Stimulated activated CD8-positive, alpha-beta memory T cell treated with anti-CD3 and anti-CD28 coated beads, Interleukin-7, amount 100 ng/mL, for 1 hour (primary cell): ENCODE measurements around the gene COL4A1.
"Not testable (repeated sequence)": the region's sequence is repeated elsewhere in the genome, so short reads cannot be mapped to it uniquely, and the experiment has no call there.

Experiments
- DNase-seq, 2 donors: peaks; one replicate each; pipeline ENCODE4 v3.0.0-alpha.2; 2020; ENCODE audit warnings: low read depth in 2 of 2

COL4A1 gene

DNA sequence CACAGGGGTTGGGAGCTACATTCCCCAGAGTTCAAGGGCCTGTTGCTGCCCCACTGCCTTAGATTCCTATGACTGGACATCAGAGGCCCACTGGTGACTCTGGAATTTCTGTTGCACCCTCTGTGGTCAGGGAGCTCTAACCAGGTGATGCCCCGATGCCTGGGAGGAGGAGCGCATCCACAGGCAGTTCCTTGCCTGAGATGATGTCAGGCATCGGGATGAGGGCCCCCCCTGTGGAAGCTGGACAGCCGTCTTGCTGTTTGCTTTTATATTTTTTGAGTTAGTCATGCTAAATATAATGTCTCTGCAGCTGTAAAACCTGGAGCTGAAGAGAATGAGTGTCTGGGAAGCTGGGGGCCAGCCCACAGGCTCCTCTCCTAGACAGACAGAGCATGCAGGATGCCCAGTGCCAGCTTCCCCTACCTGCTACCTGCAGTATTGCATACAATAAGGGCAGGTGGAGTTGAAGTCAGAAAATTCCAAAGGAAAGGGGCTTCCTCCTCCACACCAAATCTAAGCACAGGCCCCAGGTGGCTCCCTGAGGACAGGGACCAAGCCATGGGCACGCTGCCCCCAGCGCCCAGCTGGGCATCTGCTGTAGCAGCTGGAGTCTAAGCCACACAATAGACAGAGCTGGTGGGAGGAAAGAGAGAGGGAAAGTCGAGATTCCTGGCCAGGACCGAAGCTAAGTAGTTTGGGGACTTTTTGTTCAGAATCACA lies 16.4 kb upstream of the COL4A1 start:
- no peak for DNase-seq

- no peak for DNase-seq
Observed at GRCh38 chr13:110322828-110323171, 15.8 kb upstream of the COL4A1 start.

GRCh38 chr13:110322126-110322827 lies 15.3 kb upstream of the COL4A1 start:
- no peak for DNase-seq

DNA sequence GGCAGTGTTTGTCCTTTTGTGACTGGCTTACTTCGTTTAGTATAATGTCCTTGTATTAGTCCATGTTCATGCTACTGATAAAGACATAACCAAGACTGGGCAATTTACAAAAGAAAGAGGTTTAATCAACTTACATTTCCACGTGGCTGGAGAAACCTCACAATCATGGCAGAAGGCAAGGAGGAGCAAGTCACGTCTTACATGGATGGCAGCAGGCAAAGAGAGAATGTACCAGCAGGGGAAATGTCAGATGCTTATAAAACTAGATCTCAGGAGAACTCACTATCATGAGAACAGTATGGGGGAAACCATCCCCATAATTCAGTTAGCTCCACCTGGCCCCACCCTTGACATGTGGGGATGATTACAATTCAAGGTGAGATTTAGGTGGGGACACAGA lies 14.6 kb upstream of the COL4A1 start:
- not testable (repeated sequence) for DNase-seq

DNA sequence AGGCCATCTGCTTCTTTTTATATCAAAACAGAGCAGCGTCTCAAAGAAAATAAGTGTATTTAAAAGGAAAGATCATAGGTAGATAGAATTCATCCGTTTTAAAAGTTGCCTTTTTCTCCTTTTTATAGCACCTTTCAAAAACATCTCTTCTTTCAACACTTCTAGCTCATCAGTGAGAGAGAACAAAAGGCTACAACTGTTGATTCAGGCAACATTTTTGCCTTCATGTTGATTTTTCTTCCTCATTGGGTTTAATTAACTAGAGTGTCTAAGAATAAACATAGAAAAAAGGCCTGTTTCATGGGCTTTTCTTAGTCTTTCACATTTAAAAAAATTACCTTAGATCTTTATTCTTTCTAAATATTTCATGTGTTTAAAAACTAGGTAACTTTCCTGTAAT lies 13.7 kb upstream of the COL4A1 start:
- no peak for DNase-seq

GRCh38 chr13:110319774-110320509 lies 13.0 kb upstream of the COL4A1 start:
- DNase-seq = no peak

- no peak for DNase-seq
Observed at GRCh38 chr13:110319397-110319773, 12.4 kb upstream of the COL4A1 start.

DNA sequence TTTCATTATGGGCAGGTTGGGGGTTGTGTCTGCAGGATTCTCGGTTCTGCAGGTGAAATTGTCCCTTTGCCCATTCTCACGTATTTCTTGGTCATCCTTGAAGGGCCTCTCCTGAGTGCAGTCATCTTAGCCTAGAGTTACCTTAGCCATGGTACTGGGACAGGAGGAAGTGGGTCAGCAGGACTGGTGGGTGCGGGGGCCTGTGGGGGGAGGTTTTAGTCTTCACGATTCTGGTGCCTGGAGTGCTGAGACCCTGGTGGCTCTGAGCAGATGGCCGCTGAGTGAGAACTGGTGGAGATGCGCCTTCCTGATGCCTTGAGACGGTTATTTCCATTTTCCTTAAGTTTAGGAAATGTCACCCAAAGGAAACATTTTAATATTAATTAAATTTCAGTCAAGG lies 12.0 kb upstream of the COL4A1 start:
- no peak for DNase-seq

GRCh38 chr13:110317496-110318195 lies 10.7 kb upstream of the COL4A1 start:
- no peak for DNase-seq

DNA sequence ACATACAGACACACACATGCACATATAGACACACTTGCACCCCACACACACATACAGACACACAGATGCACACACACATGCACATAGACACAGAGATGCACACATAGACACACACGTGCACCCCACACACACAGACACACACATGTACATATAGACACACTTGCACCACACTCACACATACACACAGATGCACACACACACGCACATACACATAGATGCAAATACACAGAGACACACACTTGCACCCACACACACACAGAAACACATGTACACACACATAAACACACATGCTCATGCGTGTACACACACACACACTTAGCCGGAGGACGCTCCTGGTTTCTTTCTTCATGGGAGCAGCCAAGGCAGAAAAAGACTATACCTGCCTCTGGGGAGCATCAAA lies 10.1 kb upstream of the COL4A1 start:
- DNase-seq = no peak

- DNase-seq = no peak
Observed at GRCh38 chr13:110316196-110316595, 9.2 kb upstream of the COL4A1 start.

DNA sequence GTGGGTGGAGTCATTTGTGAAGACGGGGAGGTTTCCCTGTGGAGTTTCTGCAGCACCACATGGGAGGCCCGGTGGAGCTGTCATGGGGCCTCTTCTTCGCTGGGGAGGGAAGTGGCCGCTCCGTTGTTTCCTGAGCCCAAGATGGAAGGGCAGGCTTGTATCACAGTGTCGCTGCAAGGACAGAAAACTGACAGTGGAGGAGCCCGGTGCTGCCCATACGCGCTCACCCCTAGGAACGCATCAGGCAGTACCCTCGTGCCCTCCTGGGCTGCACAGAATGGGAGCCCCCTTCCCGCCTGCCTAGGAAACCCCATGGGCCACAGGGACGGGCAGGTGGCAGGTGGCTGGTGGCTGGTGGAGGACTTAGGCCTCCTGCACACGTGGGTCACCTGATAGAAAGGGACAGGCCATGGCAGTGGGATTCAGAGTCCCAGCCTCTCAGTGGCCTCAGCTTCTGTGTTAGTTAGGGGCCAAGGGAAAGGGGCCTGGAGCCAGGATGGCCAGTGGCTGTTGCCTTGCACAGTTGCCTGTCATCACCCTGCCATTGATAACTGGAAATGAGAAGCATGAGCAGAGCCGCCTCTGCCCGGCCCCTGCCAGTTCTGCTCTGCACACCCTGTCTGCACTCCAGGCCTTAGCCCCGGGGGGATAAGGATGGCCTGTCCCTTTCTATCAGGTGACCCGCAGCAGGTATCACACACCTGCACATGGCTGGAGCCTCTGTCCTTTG lies 7.7 kb upstream of the COL4A1 start:
- DNase-seq = no peak

- DNase-seq = not testable (repeated sequence)
Observed at GRCh38 chr13:110313733-110314132, 6.8 kb upstream of the COL4A1 start.

GRCh38 chr13:110313261-110313660 lies 6.3 kb upstream of the COL4A1 start:
- not testable (repeated sequence) for DNase-seq

DNA sequence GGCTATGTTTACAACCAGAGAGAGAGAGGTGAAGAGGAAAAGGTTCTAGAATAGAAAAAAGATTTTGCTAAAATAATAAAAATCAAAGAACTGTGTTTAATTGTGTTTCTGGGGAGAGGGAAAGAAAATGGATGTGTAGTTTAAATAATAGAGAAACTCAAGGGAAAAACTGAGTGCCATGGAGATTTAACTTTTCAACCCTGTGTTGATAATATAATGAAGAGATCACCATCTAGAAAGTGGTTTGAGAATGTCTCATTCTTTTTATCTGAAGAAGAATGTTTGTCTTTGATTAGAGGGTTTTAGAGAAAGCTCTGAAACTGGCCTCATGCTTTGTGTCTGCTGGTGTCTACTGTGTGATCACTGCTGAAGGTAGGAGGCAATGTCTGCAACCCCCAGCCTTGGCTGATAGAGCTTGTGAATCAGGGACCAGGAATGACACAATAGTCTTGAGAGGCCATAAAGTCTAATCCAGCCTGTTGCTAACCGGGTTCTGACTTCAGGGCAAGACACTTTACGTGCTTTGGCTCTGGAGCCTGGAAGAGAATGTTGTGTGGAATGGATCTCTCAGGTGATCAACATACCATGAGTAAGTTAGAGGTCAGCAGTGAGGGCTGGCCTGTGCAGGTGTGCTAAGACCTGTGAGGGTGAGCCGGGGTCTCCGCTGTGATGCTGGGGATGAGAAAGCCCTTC lies 5.5 kb upstream of the COL4A1 start:
- DNase-seq = no peak

DNA sequence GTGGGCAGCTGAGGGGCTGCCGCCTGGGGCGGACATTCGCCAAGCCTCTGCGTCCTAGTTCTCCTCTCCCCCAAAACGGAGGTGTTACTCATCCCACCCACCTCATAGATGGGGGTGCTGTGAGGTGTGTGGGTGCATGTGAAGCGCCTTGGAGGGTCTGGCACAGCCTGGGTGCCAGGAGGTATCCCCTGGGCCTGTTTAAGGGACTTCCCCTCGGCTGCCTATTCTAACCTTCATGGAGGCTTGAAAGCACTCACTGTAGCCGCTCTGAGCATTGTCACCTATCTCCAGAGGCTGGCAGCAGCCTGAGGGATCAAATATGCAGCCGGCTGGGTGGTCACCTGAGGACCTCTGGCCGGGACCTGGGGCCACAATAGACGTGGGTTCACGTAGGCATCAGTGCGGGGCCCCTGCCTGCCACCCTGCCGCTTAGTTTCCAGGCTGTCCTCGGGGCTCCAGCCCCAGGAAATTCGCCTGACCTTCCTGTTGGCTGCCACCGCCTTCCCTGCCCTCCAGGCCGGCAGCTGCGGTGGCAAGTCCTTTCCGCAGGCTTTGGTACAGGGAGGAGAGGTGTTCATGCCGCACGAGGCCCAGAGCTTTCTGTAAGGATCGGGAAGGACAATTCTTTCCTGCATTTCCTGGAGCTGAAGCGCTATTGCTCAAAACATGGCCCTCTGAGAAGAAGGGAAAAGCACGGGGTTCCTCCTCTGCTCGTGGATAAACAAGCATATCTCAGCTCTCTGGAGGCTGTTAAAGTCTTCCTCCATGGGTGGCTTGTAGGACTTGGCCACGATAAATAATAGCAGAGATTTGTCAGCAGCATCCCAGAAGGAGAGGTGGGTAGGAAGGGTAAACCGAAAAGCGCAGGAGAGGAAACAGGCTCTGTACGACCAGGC lies 4.7 kb upstream of the COL4A1 start:
- DNase-seq = no peak

DNA sequence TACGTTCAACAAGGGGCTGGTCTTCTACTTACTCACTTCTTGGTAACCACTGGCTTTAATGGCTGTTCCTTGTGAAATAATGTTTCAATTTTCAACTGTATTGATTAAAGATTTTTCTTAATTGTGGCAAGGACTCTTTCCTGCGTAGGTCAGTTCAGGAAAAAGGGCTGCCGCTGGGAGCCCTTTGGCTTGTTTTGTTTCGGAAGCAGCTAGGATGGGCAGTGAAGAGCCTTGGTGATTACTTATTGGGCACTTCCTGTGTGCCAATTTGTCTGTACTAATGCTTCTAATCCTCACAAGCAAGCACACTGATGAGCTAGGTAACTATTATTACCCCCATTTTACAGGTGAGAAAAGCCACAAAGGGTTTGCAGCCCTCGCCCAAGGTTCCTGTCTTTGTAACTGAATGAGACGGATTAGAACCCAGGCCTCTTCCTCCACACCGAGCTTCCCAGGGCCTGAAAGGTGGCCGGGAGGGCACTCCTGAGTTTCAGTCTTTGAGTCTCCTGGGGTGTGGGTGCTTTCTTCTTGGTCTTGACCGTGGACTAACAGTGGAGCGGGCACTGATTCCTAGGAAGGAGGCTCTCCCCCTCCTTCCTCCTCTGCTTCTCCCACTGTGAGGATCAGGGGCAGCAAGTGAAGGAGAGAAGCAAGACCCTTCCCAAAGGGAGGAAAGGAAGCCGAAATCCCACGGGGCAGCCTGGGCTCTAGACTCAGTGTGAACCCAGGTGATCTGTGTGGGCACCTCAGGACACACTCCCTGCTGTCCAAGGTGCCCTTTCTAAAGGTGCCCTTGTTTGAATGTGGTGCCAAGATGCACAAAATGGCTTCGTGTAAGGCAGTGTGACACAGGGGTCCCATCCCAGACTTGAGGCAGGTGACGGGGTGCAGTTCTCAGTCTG lies 3.8 kb upstream of the COL4A1 start:
- no peak for DNase-seq

DNA sequence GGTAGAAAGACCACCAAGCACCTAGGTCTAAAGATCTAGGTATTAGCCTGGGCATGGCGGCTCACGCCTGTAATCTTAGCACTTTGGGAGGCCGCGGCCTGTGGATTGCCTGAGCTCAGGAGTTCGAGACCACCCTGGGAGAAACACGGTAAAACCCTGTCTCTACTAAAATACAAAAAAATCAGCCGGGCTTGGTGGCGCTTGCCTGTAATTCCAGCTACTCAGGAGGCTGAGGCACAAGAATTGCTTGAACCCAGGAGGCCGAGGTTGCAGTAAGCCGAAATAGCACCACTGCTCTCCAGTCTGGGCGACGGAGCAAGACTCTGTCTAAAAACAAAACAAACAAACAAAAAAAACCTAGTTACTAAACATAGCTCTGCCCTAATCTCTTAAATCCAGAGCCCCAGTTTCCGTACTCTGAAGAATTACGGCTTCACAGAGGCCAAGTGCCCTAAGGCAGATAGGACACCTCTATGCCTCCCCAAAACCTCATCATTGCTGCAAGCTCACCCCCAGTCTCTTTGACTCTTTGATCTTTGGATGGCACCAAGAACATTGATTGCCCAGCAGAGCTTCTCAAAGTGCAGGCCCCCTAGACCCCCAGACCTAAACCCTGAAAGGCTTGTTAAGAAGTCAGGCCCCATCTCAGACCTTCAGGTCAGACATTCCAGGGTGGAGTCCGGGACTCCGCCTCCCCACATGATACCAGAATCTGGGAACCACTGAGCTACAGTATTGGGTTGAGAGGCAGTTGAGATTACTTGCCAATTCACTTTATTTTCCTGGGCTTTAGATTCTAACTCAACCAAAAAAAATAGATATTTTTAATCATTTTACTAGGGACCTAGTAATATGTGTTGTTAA lies 2.9 kb upstream of the COL4A1 start:
- no peak for DNase-seq
